ENCODE data around the gene CNKSR3.

DNA sequence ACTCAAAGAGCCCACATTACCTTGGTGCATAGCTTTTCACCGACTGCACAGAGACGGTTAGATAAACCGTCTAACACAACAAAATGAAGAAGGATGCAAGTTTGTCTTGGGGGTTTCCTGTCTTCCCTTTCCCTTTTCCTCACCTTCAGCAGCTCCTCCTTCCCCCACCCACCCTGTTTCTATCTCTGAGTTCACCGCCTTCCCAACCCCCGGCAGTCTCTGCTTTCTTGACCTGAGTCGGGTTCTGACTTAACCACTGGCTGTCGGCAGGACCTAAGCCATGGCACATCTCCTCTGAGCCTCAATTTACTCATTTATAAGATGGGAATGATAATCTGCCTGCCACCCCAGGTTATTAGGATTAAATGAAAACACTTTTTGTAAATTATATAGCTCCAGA is 25.8 kb upstream of the CNKSR3 start:
- no peak for TF ChIP-seq EP300 (IDR thresholded peaks at IDR 0.05)
- TF ChIP-seq, protein P1, sequence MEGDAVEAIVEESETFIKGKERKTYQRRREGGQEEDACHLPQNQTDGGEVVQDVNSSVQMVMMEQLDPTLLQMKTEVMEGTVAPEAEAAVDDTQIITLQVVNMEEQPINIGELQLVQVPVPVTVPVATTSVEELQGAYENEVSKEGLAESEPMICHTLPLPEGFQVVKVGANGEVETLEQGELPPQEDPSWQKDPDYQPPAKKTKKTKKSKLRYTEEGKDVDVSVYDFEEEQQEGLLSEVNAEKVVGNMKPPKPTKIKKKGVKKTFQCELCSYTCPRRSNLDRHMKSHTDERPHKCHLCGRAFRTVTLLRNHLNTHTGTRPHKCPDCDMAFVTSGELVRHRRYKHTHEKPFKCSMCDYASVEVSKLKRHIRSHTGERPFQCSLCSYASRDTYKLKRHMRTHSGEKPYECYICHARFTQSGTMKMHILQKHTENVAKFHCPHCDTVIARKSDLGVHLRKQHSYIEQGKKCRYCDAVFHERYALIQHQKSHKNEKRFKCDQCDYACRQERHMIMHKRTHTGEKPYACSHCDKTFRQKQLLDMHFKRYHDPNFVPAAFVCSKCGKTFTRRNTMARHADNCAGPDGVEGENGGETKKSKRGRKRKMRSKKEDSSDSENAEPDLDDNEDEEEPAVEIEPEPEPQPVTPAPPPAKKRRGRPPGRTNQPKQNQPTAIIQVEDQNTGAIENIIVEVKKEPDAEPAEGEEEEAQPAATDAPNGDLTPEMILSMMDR (IDR thresholded peaks at IDR 0.05): no peak
- TF ChIP-seq POLR2A (IDR thresholded peaks at IDR 0.05): no peak
